ENCODE measurements around the gene ROBO1. TPM values are rescaled to one million over a fixed set of nuclear protein-coding genes. Genes with fewer than 3 reads are reported as not detected.
A peak's percentile ranks its signal among the peaks of the same experiment; 100 is the strongest.

Gene ROBO1
- total and polyA plus RNA-seq, 2 of the 8 experiments (the other 6 are each of a cell fraction or from before 2014, with no cell fraction given) = 51.4 to 91.0 TPM

- Histone ChIP-seq H3K79me1 (ENCODE audit: low read depth, low read length) (no peaks in the 10 kb centered on the region), H2AFZ (ENCODE audit: low read length) (no peak overlapping the region; the same call in 1 of the 2 replicates), H2AK5ac (ENCODE audit: low read depth, low read length) (no peak overlapping the region), H3K23me2 (ENCODE audit: low read depth, low read length) (no peaks in the 10 kb centered on the region), H3K4me3 (ENCODE audit: extremely low read depth in 1 of 4, insufficient read depth in 2 of 4, low read depth in 3 of 4, low read length in 4 of 4) (peak overlapping the region in 2 of 4 experiments; percentile 7 to 42; a peak in 5 of 8 replicates), H4K91ac (replicated peaks; ENCODE audit: insufficient read length, low read length) (no peak overlapping the region), H3K4me1 (replicated peaks in 1 of 4; ENCODE audit: control insufficient read depth in 3 of 4, insufficient read depth in 4 of 4, low read length in 3 of 4) (peaks cover 2 to 10% (median 6%) of the 10 kb centered on the region in 4 experiments; a peak in 5 of 7 replicates), H3K9me3 (ENCODE audit: insufficient read depth in 2 of 2, low read depth in 1 of 2, low read length in 1 of 2) (no peaks in the 10 kb centered on the region), H2BK15ac (ENCODE audit: low read length) (no peak overlapping the region), H3K27me3 (replicated peaks in 1 of 4; ENCODE audit: control insufficient read depth in 3 of 4, extremely low read depth in 1 of 4, insufficient read depth in 3 of 4, low read length in 3 of 4) (no peaks in the 10 kb centered on the region), H4K20me1 (replicated peaks in 1 of 2; ENCODE audit: control insufficient read depth in 1 of 2, insufficient read depth in 2 of 2, low read length in 2 of 2) (no peaks in the 10 kb centered on the region), H3K4ac (replicated peaks; ENCODE audit: insufficient read length, low read depth, low read length) (no peak overlapping the region), H3K9ac (replicated peaks in 1 of 4; ENCODE audit: extremely low read depth in 1 of 4, low read depth in 3 of 4, low read length in 3 of 4) (no peak overlapping the region), H4K5ac (ENCODE audit: insufficient read length, low read depth, low read length) (peak overlapping the region; percentile 71), H3K56ac (replicated peaks; ENCODE audit: insufficient read length, low read depth, low read length) (no peak overlapping the region), H2BK12ac (ENCODE audit: low read depth, low read length) (no peak overlapping the region; the same call in 1 of the 2 replicates), H3K36me3 (ENCODE audit: control insufficient read depth in 2 of 4, insufficient read depth in 4 of 4, low read length in 3 of 4) (no peaks in the 10 kb centered on the region), H2BK120ac (replicated peaks; ENCODE audit: low read depth, low read length) (no peak overlapping the region), H3K23ac (ENCODE audit: insufficient read length) (no peak overlapping the region), H3K18ac (ENCODE audit: extremely low read depth, low read length) (no peak overlapping the region; the same call in 1 of the 2 replicates), H3K14ac (ENCODE audit: insufficient read length) (no peak overlapping the region), H3K27ac (ENCODE audit: low read depth, low read length) (no peak overlapping the region), H3K4me2 (ENCODE audit: insufficient read depth in 1 of 2, low read depth in 2 of 2, low read length in 2 of 2) (peak overlapping the region; percentile 63 to 65), H4K8ac (ENCODE audit: extremely low read depth, insufficient read depth, low read length) (no peak overlapping the region), H3K79me2 (ENCODE audit: control insufficient read depth in 1 of 2, insufficient read depth in 2 of 2, low read length in 2 of 2) (no peaks in the 10 kb centered on the region), H2BK20ac (ENCODE audit: low read length) (no peak overlapping the region; the same call in 1 of the 2 replicates), H2BK5ac (ENCODE audit: low read depth, low read length) (no peak overlapping the region)
- POLR2A ChIA-PET (ENCODE audit: partially characterized antibody) = no interaction called here
- peak; percentile 72; the same call in 1 of the 2 replicates for TF ChIP-seq CEBPB (IDR thresholded peaks at IDR 0.05; ENCODE audit: low read depth, low read length)
- no peak for TF ChIP-seq TAF7 (optimal IDR thresholded peaks at IDR 0.05; ENCODE audit: borderline replicate concordance, low read depth, low read length)
- WGBS, 2 experiments (ENCODE audit: extremely low coverage in 1 of 2, insufficient coverage in 1 of 2, insufficient read length in 1 of 2, insufficient replicate concordance in 2 of 2, low coverage in 1 of 2, low lambda C conversion rate in 2 of 2, missing lambda C conversion rate in 1 of 2) = 44% methylated on average over 5 of the region's 5 CpGs; no CpG with 5 or more reads in 1 of the 2 experiments
- FAIRE-seq (peak; percentile 7), DNase-seq (ENCODE audit: low read depth in 1 of 2, low spot score in 2 of 2) (no peak)
- CTCF ChIA-PET (ENCODE audit: partially characterized antibody) = interaction anchor here (1.8 kb wide), 1 partner anchor 10 kb away, joined by 5 read pairs; no protein-coding TSS in a partner anchor
Observed at GRCh38 chr3:79202471-79203143, 565.2 kb downstream of the ROBO1 start.
